ENCODE measurements around the gene APOC1.

DNA sequence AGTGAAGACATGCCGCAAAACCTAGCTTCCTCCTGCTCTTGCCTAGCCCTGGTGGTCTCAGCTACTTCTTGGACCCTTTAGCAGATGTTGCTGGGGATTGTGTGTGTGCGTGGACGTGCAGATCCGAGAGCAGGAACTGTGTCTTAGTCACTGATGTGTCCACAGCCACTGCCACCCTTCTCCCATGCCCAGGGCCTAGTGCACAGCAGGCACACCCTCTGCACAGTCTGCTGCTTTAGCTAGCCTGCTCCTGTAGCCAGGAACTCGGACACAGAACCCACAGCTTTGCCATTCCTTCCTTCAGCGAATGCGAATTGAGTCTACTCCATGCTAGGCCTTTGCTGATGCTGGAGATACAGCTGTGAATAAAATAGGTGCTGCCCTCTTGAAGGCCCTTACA lies 43.1 kb downstream of the APOC1 start:
- TF ChIP-seq, protein P1, sequence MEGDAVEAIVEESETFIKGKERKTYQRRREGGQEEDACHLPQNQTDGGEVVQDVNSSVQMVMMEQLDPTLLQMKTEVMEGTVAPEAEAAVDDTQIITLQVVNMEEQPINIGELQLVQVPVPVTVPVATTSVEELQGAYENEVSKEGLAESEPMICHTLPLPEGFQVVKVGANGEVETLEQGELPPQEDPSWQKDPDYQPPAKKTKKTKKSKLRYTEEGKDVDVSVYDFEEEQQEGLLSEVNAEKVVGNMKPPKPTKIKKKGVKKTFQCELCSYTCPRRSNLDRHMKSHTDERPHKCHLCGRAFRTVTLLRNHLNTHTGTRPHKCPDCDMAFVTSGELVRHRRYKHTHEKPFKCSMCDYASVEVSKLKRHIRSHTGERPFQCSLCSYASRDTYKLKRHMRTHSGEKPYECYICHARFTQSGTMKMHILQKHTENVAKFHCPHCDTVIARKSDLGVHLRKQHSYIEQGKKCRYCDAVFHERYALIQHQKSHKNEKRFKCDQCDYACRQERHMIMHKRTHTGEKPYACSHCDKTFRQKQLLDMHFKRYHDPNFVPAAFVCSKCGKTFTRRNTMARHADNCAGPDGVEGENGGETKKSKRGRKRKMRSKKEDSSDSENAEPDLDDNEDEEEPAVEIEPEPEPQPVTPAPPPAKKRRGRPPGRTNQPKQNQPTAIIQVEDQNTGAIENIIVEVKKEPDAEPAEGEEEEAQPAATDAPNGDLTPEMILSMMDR (IDR thresholded peaks at IDR 0.05) = no peak
- no peak for TF ChIP-seq TCF7L2 (IDR thresholded peaks at IDR 0.05; ENCODE audit: low read depth, low read length)
- TF ChIP-seq REST (IDR thresholded peaks at IDR 0.05; ENCODE audit: insufficient read depth in 1 of 2, low read depth in 2 of 2, low read length in 1 of 2) = no peak
- TF ChIP-seq POLR2AphosphoS5 (IDR thresholded peaks at IDR 0.05; ENCODE audit: low read depth, low read length) = no peak

All from Panc1 (cell line).